Endodermal cell (in vitro differentiated cells): ENCODE results near the gene SEMA4F. TPM values are rescaled to one million over a fixed set of nuclear protein-coding genes. Genes with fewer than 3 reads are reported as not detected.
"Not testable (repeated sequence)": the region's sequence is repeated elsewhere in the genome, so short reads cannot be mapped to it uniquely, and the experiment has no call there.

Experiments
- DNase-seq: peaks from one replicate; pipeline ENCODE4 v3.0.0-alpha.2; 2017
- H3K27ac ChIP-seq: 2 replicates; pipeline ENCODE4 v1.5.1; 2013; ENCODE audit warnings: mild to moderate bottlenecking, low read depth, low read length, moderate library complexity
- H3K27me3 ChIP-seq: 2 replicates; pipeline ENCODE4 v1.6.1; 2013; ENCODE audit warnings: mild to moderate bottlenecking, low read length, moderate library complexity; ENCODE audit not compliant: insufficient read depth, control insufficient read depth, poor library complexity, severe bottlenecking
- H3K36me3 ChIP-seq: 2 replicates; pipeline ENCODE4 v1.7.0; 2013; ENCODE audit warnings: mild to moderate bottlenecking, low read length, moderate library complexity; ENCODE audit not compliant: control insufficient read depth, insufficient read depth
- H3K4me1 ChIP-seq: one replicate; pipeline ENCODE4 v1.7.0; 2013; ENCODE audit warnings: low read length; ENCODE audit not compliant: control insufficient read depth, insufficient read depth
- H3K4me3 ChIP-seq: 2 replicates; pipeline ENCODE4 v1.5.1; 2013; ENCODE audit warnings: mild to moderate bottlenecking, low read length, moderate library complexity
- H3K9ac ChIP-seq: 2 replicates; pipeline ENCODE4 v1.6.1; 2013; ENCODE audit warnings: mild to moderate bottlenecking, low read length, moderate library complexity; ENCODE audit not compliant: poor library complexity, severe bottlenecking; ENCODE audit errors: extremely low read depth
- H3K9me3 ChIP-seq: 2 replicates; pipeline ENCODE4 v1.6.1; 2013; ENCODE audit warnings: mild to moderate bottlenecking, low read length, moderate library complexity; ENCODE audit not compliant: control insufficient read depth
- H3K27ac Mint-ChIP-seq: 2 replicates; pipeline ENCODE4 v1.8.0; 2020; ENCODE audit warnings: mixed read lengths
- H3K27me3 Mint-ChIP-seq: 2 replicates; pipeline ENCODE4 v1.8.0; 2021; ENCODE audit warnings: mild to moderate bottlenecking, mixed read lengths; ENCODE audit not compliant: insufficient read depth
- H3K36me3 Mint-ChIP-seq: 2 replicates; pipeline ENCODE4 v1.8.0; 2020; ENCODE audit warnings: low read depth, mixed read lengths
- H3K4me1 Mint-ChIP-seq: 2 replicates; pipeline ENCODE4 v1.8.0; 2020; ENCODE audit warnings: mixed read lengths
- H3K4me3 Mint-ChIP-seq: 2 replicates; pipeline ENCODE4 v1.8.0; 2020; ENCODE audit warnings: mild to moderate bottlenecking, moderate library complexity, mixed read lengths
- H3K9me3 Mint-ChIP-seq: 2 replicates; pipeline ENCODE4 v1.8.0; 2020; ENCODE audit warnings: mild to moderate bottlenecking, mixed read lengths
- WGBS, 2 experiments: methylation state at CpG; one replicate each; pipeline versions ENCODE4 v1.1.5 to v1.1.7; 2013; ENCODE audit warnings: missing lambda C conversion rate in 2 of 2, mixed read lengths in 1 of 2; ENCODE audit not compliant: insufficient coverage in 1 of 2, insufficient read length in 1 of 2; 5-methylcytosine and 5-hydroxymethylcytosine counted together
- total RNA-seq, 2 donors: library from RNA; stranded (reverse); fragmentation: NEBNext Ultra II Directional in 1 of 2; extraction: Animal tissue kit (Norgen Biotek cat#: 25700) in 1 of 2; gene quantifications; 2 replicates in 1 of 2; 3 replicates in 1 of 2; pipeline ENCODE4 v1.2.1, GENCODE V29; 2021
- TF ChIP-seq, protein P1 (sequence below): fragments of 200-600 bp; sonication (generic); conservative IDR thresholded peaks from 2 replicates; pipeline ENCODE4 v1.5.0; 2021; ENCODE audit warnings: antibody characterized with exemption, mild to moderate bottlenecking

Gene SEMA4F
- total RNA-seq, 2 donors from 2014 or later: 7.0 to 10.1 TPM

DNA sequence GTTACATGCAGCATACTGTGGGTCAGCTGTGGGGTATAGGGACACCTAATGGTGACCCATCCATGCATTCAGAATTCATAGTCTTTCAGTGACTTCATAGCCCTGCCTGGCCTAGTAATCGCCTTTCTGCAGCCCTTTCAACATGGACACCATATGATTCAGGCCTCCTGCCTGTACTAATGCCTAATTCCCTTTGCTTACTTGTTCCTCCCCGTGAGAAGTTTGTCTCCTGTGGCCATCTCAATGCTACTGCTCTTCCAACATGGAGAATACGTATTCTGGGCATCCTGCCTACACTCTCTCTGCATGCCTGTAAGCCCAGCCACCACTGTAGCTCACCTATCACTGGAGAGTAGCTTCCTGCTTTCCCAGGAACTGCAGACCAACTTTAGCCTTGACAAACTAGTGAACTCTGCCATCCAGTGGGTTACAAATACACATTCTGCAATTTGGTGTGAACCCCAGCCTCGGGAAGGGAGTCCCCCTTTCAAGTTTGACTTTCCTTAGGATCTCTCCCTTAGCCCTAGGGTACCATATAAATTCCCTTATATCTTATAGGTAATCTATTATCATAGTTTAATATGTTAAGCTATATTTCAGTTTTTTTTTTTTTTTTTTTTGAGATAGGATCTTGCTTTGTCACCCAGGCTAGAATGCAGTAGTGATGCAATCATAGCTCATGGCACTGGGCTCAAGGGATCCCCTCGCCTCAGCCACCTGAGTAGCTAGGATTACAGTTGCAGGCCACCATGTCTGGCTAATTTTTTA lies 28.2 kb upstream of the SEMA4F start:
- H3K9me3 ChIP-seq: no peaks in the 10 kb centered on the region
- no peak overlapping the region for H3K27ac ChIP-seq
- no peak overlapping the region for H3K4me3 ChIP-seq
- DNase-seq: no peak
- H3K4me1 Mint-ChIP-seq: no peaks in the 10 kb centered on the region
- H3K27me3 Mint-ChIP-seq: no peaks in the 10 kb centered on the region
- WGBS, 2 experiments: 88 to 97% methylated on average over 3 to 5 of the region's 5 CpGs
- no peaks in the 10 kb centered on the region for H3K36me3 ChIP-seq
- H3K4me3 Mint-ChIP-seq: no peak overlapping the region
- H3K27ac Mint-ChIP-seq: no peak overlapping the region
- TF ChIP-seq, protein P1, sequence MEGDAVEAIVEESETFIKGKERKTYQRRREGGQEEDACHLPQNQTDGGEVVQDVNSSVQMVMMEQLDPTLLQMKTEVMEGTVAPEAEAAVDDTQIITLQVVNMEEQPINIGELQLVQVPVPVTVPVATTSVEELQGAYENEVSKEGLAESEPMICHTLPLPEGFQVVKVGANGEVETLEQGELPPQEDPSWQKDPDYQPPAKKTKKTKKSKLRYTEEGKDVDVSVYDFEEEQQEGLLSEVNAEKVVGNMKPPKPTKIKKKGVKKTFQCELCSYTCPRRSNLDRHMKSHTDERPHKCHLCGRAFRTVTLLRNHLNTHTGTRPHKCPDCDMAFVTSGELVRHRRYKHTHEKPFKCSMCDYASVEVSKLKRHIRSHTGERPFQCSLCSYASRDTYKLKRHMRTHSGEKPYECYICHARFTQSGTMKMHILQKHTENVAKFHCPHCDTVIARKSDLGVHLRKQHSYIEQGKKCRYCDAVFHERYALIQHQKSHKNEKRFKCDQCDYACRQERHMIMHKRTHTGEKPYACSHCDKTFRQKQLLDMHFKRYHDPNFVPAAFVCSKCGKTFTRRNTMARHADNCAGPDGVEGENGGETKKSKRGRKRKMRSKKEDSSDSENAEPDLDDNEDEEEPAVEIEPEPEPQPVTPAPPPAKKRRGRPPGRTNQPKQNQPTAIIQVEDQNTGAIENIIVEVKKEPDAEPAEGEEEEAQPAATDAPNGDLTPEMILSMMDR: no peak
- H3K27me3 ChIP-seq: no peaks in the 10 kb centered on the region
- no peak overlapping the region for H3K9ac ChIP-seq
- H3K4me1 ChIP-seq: no peaks in the 10 kb centered on the region
- H3K9me3 Mint-ChIP-seq: no peaks in the 10 kb centered on the region
- H3K36me3 Mint-ChIP-seq: no peaks in the 10 kb centered on the region

DNA sequence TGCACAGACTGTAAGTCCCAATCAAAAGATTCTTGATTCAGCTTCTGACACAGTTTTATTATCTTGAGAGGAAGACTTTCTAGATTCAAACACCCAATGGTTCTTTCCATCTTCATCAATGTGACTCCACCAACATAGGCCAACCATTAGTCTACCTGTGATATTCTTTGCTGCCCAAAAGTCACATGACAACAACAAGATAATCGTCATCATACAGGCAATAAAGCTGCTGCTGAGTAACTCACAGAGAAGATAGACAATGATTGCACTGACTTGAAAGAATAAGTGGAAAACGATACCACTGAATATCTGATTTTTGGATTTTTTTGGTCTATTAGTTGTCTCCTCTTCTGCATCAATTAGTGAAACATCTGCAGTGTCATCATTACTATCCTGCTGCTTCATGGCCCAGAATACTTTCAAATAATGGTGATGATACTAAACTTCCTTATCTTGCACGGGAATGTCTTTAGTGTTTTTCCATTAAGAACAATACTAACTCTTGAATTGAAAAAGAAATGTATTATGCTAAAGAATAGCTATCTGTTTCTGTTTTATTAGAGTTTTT lies 25.4 kb upstream of the SEMA4F start:
- Histone ChIP-seq H3K27ac (no peak overlapping the region), H3K27me3 (no peaks in the 10 kb centered on the region), H3K4me1 (no peaks in the 10 kb centered on the region), H3K9me3 (no peaks in the 10 kb centered on the region), H3K9ac (no peak overlapping the region), H3K4me3 (no peak overlapping the region), H3K36me3 (no peaks in the 10 kb centered on the region)
- Mint-ChIP-seq H3K9me3 (no peaks in the 10 kb centered on the region), H3K4me1 (peaks cover 10% of the 10 kb centered on the region), H3K27me3 (no peaks in the 10 kb centered on the region), H3K4me3 (no peak overlapping the region), H3K27ac (no peak overlapping the region), H3K36me3 (no peaks in the 10 kb centered on the region)
- TF ChIP-seq, protein P1: no peak
- no peak for DNase-seq
- 73 to 90% methylated on average over 2 of the region's 3 CpGs for WGBS, 2 experiments

DNA sequence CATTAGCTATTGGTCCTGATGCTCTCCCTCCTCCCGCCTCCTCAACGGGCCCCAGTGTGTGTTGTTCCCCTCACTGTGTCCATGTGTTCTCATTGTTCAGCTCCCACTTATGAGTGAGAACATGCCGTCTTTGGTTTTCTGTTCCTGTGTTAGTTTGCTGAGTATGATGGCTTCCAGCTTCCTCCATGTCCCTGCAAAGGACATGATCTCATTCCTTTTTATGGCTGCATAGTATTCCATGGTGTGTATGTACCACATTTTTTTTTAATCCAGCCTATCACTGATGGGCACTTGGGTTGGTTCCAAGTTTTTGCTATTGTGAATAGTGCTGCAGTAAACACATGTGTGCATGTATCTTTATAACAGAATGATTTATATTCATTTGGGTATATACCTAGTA lies 23.6 kb upstream of the SEMA4F start:
- H3K9me3 Mint-ChIP-seq, H3K27ac Mint-ChIP-seq, DNase-seq, H3K9me3 ChIP-seq, H3K27ac ChIP-seq, H3K9ac ChIP-seq, H3K4me3 ChIP-seq, H3K36me3 Mint-ChIP-seq, H3K36me3 ChIP-seq, H3K27me3 ChIP-seq, H3K27me3 Mint-ChIP-seq, H3K4me3 Mint-ChIP-seq, H3K4me1 ChIP-seq, H3K4me1 Mint-ChIP-seq: not testable (repeated sequence)
- WGBS, 2 experiments: 98 to 100% methylated on average over 2 to 3 of the region's 3 CpGs
